Fibroblast of skin of abdomen (primary cell): Measurements from ENCODE around the gene LHPP.
"Not testable (repeated sequence)": the region's sequence is repeated elsewhere in the genome, so short reads cannot be mapped to it uniquely, and the experiment has no call there.

Source experiments
- DNase-seq: peaks from one replicate; pipeline ENCODE4 v3.0.0-alpha.2; 2013

LHPP gene

GRCh38 chr10:124576526-124577420, 115.2 kb downstream of the LHPP start:
- no peak for DNase-seq

- DNase-seq: no peak
Observed at GRCh38 chr10:124577651-124578050, 116.0 kb downstream of the LHPP start.

- no peak for DNase-seq
Observed at GRCh38 chr10:124578231-124579010, 116.8 kb downstream of the LHPP start.

GRCh38 chr10:124579011-124579399, 117.4 kb downstream of the LHPP start:
- no peak for DNase-seq

- DNase-seq: no peak
Observed at GRCh38 chr10:124586142-124586541, 124.5 kb downstream of the LHPP start.

- DNase-seq: no peak
Observed at GRCh38 chr10:124587811-124588211, 126.2 kb downstream of the LHPP start.

GRCh38 chr10:124588341-124588735, 126.7 kb downstream of the LHPP start:
- DNase-seq: not testable (repeated sequence)

- peak; percentile 24 for DNase-seq
Observed at GRCh38 chr10:124588736-124589490, 127.3 kb downstream of the LHPP start.

- no peak for DNase-seq
Observed at GRCh38 chr10:124589491-124590041, 127.9 kb downstream of the LHPP start.

- no peak for DNase-seq
Observed at GRCh38 chr10:124590216-124591122, 128.8 kb downstream of the LHPP start.

GRCh38 chr10:124591123-124591495, 129.5 kb downstream of the LHPP start:
- no peak for DNase-seq

GRCh38 chr10:124592101-124592500, 130.5 kb downstream of the LHPP start:
- DNase-seq: no peak

GRCh38 chr10:124592736-124593430, 131.3 kb downstream of the LHPP start:
- no peak for DNase-seq

- DNase-seq: no peak
Observed at GRCh38 chr10:124593431-124593985, 131.9 kb downstream of the LHPP start.

GRCh38 chr10:124594240-124594639, 132.6 kb downstream of the LHPP start:
- no peak for DNase-seq

- no peak for DNase-seq
Observed at GRCh38 chr10:124595143-124595883, 133.7 kb downstream of the LHPP start.

GRCh38 chr10:124596116-124596785, 134.6 kb downstream of the LHPP start:
- DNase-seq: no peak

GRCh38 chr10:124596962-124597845, 135.6 kb downstream of the LHPP start:
- DNase-seq: no peak
